Stimulated activated CD8-positive, alpha-beta memory T cell treated with anti-CD3 and anti-CD28 coated beads, Interleukin-4, amount 100 ng/mL, for 24 hours (primary cell): ENCODE data around the gene MGAT4A.
A peak's percentile ranks its signal among the peaks of the same experiment; 100 is the strongest.

Experiments
- DNase-seq: peaks from one replicate; pipeline ENCODE4 v3.0.0-alpha.2; 2020; ENCODE audit warnings: low read depth

Gene MGAT4A

GRCh38 chr2:98658816-98659490 lies 72.0 kb downstream of the MGAT4A start:
- DNase-seq: no peak

- DNase-seq: no peak
Measured at GRCh38 chr2:98656800-98657199, 74.1 kb downstream of the MGAT4A start.

- DNase-seq: no peak
Measured at GRCh38 chr2:98654699-98655495, 76.0 kb downstream of the MGAT4A start.

GRCh38 chr2:98650998-98651397 lies 79.9 kb downstream of the MGAT4A start:
- DNase-seq: no peak

GRCh38 chr2:98649992-98650375 lies 80.9 kb downstream of the MGAT4A start:
- no peak for DNase-seq

- peak; percentile 71 for DNase-seq
Measured at GRCh38 chr2:98649135-98649991, 81.6 kb downstream of the MGAT4A start.

GRCh38 chr2:98648451-98648850 lies 82.5 kb downstream of the MGAT4A start:
- DNase-seq: no peak

GRCh38 chr2:98647636-98648035 lies 83.3 kb downstream of the MGAT4A start:
- no peak for DNase-seq

- DNase-seq: no peak
Measured at GRCh38 chr2:98643496-98644100, 87.3 kb downstream of the MGAT4A start.

- DNase-seq: peak; percentile 27
Measured at GRCh38 chr2:98637401-98638147, 93.4 kb downstream of the MGAT4A start.

- peak; percentile 27 for DNase-seq
Measured at GRCh38 chr2:98634406-98635092, 96.4 kb downstream of the MGAT4A start.

GRCh38 chr2:98632351-98632750 lies 98.6 kb downstream of the MGAT4A start:
- DNase-seq: no peak

- no peak for DNase-seq
Measured at GRCh38 chr2:98623657-98624056, 107.3 kb downstream of the MGAT4A start.

GRCh38 chr2:98617149-98617548 lies 113.8 kb downstream of the MGAT4A start:
- DNase-seq: no peak

- DNase-seq: no peak
Measured at GRCh38 chr2:98615481-98615880, 115.5 kb downstream of the MGAT4A start.

- no peak for DNase-seq
Measured at GRCh38 chr2:98614024-98614739, 116.8 kb downstream of the MGAT4A start.

GRCh38 chr2:98608962-98609604 lies 121.8 kb downstream of the MGAT4A start:
- DNase-seq: no peak

- DNase-seq: peak; percentile 85
Measured at GRCh38 chr2:98608116-98608961, 122.6 kb downstream of the MGAT4A start, which contains the start of the genes COA5 and UNC50. TSS of gene COA5 (minus strand) at chr2:98608512. CDS start at chr2:98608405, 107 bp downstream. TSS of gene UNC50 (plus strand) at chr2:98608589. CDS start at chr2:98609760, 1,171 bp downstream.

- DNase-seq: no peak
Measured at GRCh38 chr2:98607741-98608115, 123.2 kb downstream of the MGAT4A start.
